Mucosa of descending colon (tissue), 3 donors: ENCODE results near the gene NHS. TPM values are rescaled to one million over a fixed set of nuclear protein-coding genes. Genes with fewer than 3 reads are reported as not detected.

Experiments used
- ATAC-seq: fragments of 200-7000 bp; cut with Tn5 transposase; one replicate; pipeline ENCODE4 v1.9.1; 2020; ENCODE audit warnings: mild to moderate bottlenecking, moderate library complexity
- DNase-seq, 3 donors: peaks; one replicate each; pipeline ENCODE4 v3.0.0-alpha.2; 2020
- H3K36me3 ChIP-seq: fragments of 200-600 bp; one replicate; pipeline ENCODE4 v1.8.0; 2021; ENCODE audit warnings: low read depth, mild to moderate bottlenecking
- H3K4me1 ChIP-seq: fragments of 200-600 bp; one replicate; pipeline ENCODE4 v1.8.0; 2021; ENCODE audit warnings: low read depth, mild to moderate bottlenecking
- H3K4me3 ChIP-seq: fragments of 200-600 bp; one replicate; pipeline ENCODE4 v1.8.0; 2021; ENCODE audit warnings: mild to moderate bottlenecking
- H3K9me3 ChIP-seq: fragments of 200-600 bp; one replicate; pipeline ENCODE4 v1.8.0; 2021; ENCODE audit warnings: mild to moderate bottlenecking
- CTCF ChIP-seq: fragments of 200-600 bp; IDR thresholded peaks from one replicate; pipeline ENCODE4 v1.8.0; 2022; ENCODE audit warnings: antibody characterized with exemption, mild to moderate bottlenecking
- intact Hi-C, 2 donors: fragments of 100-400 bp; cut with DNase I in 1 of 2; cut with micrococcal nuclease in 1 of 2; formaldehyde crosslinking; loops; one replicate each; pipeline versions ENCODE4 v1.11.0 to v1.11.1; 2022; cut with DNase I, micrococcal nuclease
- total RNA-seq, 3 donors: library from RNA; stranded (reverse); fragmentation: NEBNext Ultra II Directional in 2 of 3; extraction: Animal tissue kit (Norgen Biotek cat#: 25700) in 2 of 3; gene quantifications; one replicate each; pipeline versions ENCODE4 v1.2.1 to v1.2.4, GENCODE V29; 2021 to 2023
- donor health status: DM: no; HTN: no; CAD: no; lungs with moderate emphysema.
- donor health status: DM: no; HTN: no; CAD: no.
- donor health status: DM: no; HTN: yes; CAD: no.

Gene NHS
- total RNA-seq, 3 donors from 2014 or later = 1.8 to 11.7 (median 2.1) TPM

GRCh38 chrX:17380221-17380620, 5.2 kb downstream of the NHS start:
- Histone ChIP-seq H3K36me3 (no peaks in the 10 kb centered on the region), H3K4me3 (no peak overlapping the region), H3K4me1 (no peaks in the 10 kb centered on the region), H3K9me3 (no peaks in the 10 kb centered on the region)
- no peak for ATAC-seq
- no peak for TF ChIP-seq CTCF
- intact Hi-C loops = loop anchor here in 1 of 2 donors (5.0 kb wide), 1 partner anchor 147 kb away; no protein-coding TSS in a partner anchor
- DNase-seq = no peak

- DNase-seq = no peak
- H3K4me3 ChIP-seq = no peak overlapping the region
- no peaks in the 10 kb centered on the region for H3K9me3 ChIP-seq
- TF ChIP-seq CTCF = no peak
- no peak for ATAC-seq
- intact Hi-C loops = no loop called here
- no peaks in the 10 kb centered on the region for H3K36me3 ChIP-seq
- H3K4me1 ChIP-seq = no peaks in the 10 kb centered on the region
Observed at GRCh38 chrX:17390419-17390850, 15.4 kb downstream of the NHS start.

- no peak for TF ChIP-seq CTCF
- H3K4me3 ChIP-seq = no peak overlapping the region
- H3K4me1 ChIP-seq = no peaks in the 10 kb centered on the region
- no peaks in the 10 kb centered on the region for H3K9me3 ChIP-seq
- DNase-seq (no peak), ATAC-seq (no peak)
- no peaks in the 10 kb centered on the region for H3K36me3 ChIP-seq
- intact Hi-C loops = no loop called here
Observed at GRCh38 chrX:17395154-17395553, 20.2 kb downstream of the NHS start.

GRCh38 chrX:17397074-17397473, 22.1 kb downstream of the NHS start:
- intact Hi-C loops = no loop called here
- TF ChIP-seq CTCF = no peak
- no peak for ATAC-seq
- DNase-seq = no peak
- H3K36me3 ChIP-seq = no peaks in the 10 kb centered on the region
- no peaks in the 10 kb centered on the region for H3K9me3 ChIP-seq
- H3K4me3 ChIP-seq = no peak overlapping the region
- H3K4me1 ChIP-seq = no peaks in the 10 kb centered on the region

- DNase-seq (no peak), ATAC-seq (no peak)
- no peaks in the 10 kb centered on the region for H3K9me3 ChIP-seq
- TF ChIP-seq CTCF = no peak
- no peaks in the 10 kb centered on the region for H3K36me3 ChIP-seq
- intact Hi-C loops = no loop called here
- H3K4me1 ChIP-seq = no peaks in the 10 kb centered on the region
- no peak overlapping the region for H3K4me3 ChIP-seq
Observed at GRCh38 chrX:17403189-17403691, 28.2 kb downstream of the NHS start.

GRCh38 chrX:17403972-17404371, 29.0 kb downstream of the NHS start:
- H3K36me3 ChIP-seq = no peaks in the 10 kb centered on the region
- no peak overlapping the region for H3K4me3 ChIP-seq
- intact Hi-C loops = no loop called here
- DNase-seq (no peak), ATAC-seq (no peak)
- TF ChIP-seq CTCF = no peak
- no peaks in the 10 kb centered on the region for H3K9me3 ChIP-seq
- H3K4me1 ChIP-seq = no peaks in the 10 kb centered on the region
